HepG2 (cell line): ENCODE data around the gene APPBP2. TPM values are rescaled to one million over a fixed set of nuclear protein-coding genes. Genes with fewer than 3 reads are reported as not detected.

ENCODE experiments used
- ATAC-seq: fragments of 200-7000 bp; cut with Tn5 transposase; 3 replicates; pipeline ENCODE4 v1.9.1; 2020; ENCODE audit warnings: mild to moderate bottlenecking, moderate library complexity
- BruUV-seq: library from RNA; stranded (reverse); fragments of 400-500 nt; replicated peaks from 2 replicates; lab custom pipeline; 2021; lab: Mats Ljungman, UMichigan
- CTCF ChIA-PET: fragments of 300-600 bp; formaldehyde crosslinking; extraction: SDS; loops from one replicate; lab custom pipeline; 2021; ENCODE audit warnings: low total read pairs, inconsistent platforms, low intra/inter-chr PET ratio; lab: Yijun Ruan, JAX
- POLR2A ChIA-PET: fragments of 350-600 bp; sonication (Branson Sonifier 250); formaldehyde crosslinking; loops from one replicate; lab custom pipeline; 2020; ENCODE audit warnings: antibody characterized with exemption, inconsistent platforms; lab: Yijun Ruan, JAX
- DNase-seq: peaks from one replicate; pipeline ENCODE4 v3.0.0-alpha.2; 2015; ENCODE audit warnings: low spot score
- FAIRE-seq: peaks from 3 replicates; lab custom pipeline; 2011; peaks lifted over from hg19 to GRCh38; lab: Jason Lieb, UNC
- H2AFZ ChIP-seq: one replicate; pipeline ENCODE4 v1.6.1; 2011; ENCODE audit warnings: low read length, inconsistent platforms
- H3K27ac ChIP-seq: fragments of 300-600 bp; 3 replicates; pipeline ENCODE4 v1.8.0; 2011; ENCODE audit warnings: mixed run types, mild to moderate bottlenecking, mixed read lengths, low read length, inconsistent platforms; ENCODE audit not compliant: insufficient read depth; ENCODE audit errors: extremely low read length
- H3K27me3 ChIP-seq, 2 experiments: fragments of 200-600 bp in 1 of 2; 2 replicates in 1 of 2; 3 replicates in 1 of 2; pipeline versions ENCODE4 v1.6.0 to v1.8.0; 2011; ENCODE audit warnings: low read length in 2 of 2, mild to moderate bottlenecking in 2 of 2, moderate library complexity in 2 of 2, inconsistent platforms in 1 of 2; ENCODE audit not compliant: insufficient read depth in 2 of 2, control insufficient read depth in 1 of 2
- H3K36me3 ChIP-seq, 2 experiments: fragments of 200-600 bp in 1 of 2; replicated peaks in 1 of 2; 2 replicates in 1 of 2; 3 replicates in 1 of 2; pipeline versions ENCODE4 v1.5.1 to v1.8.0; 2011; ENCODE audit warnings: low read length in 2 of 2, inconsistent platforms in 1 of 2; ENCODE audit not compliant: insufficient read depth in 2 of 2, control insufficient read depth in 1 of 2
- H3K4me1 ChIP-seq: 2 replicates; pipeline ENCODE4 v1.5.1; 2012; ENCODE audit warnings: low read length, inconsistent platforms; ENCODE audit not compliant: insufficient read depth
- H3K4me2 ChIP-seq: 2 replicates; pipeline ENCODE4 v1.6.0; 2011; ENCODE audit warnings: low read depth, low read length, inconsistent platforms
- H3K4me3 ChIP-seq, 3 experiments: fragments of 200-600 bp in 1 of 3; sonication (generic), shearing (Covaris generic) in 1 of 3; replicated peaks in 1 of 3; 2 replicates each; pipeline ENCODE4 v1.5.1; 2011 to 2016; ENCODE audit warnings: low read length in 3 of 3, inconsistent platforms in 2 of 3, low read depth in 2 of 3, mild to moderate bottlenecking in 2 of 3, control low read depth in 1 of 3, mixed read lengths in 1 of 3; ENCODE audit not compliant: insufficient read depth in 1 of 3
- H3K79me2 ChIP-seq: one replicate; pipeline ENCODE4 v1.6.1; 2011; ENCODE audit warnings: low read length, inconsistent platforms; ENCODE audit not compliant: insufficient read depth
- H3K9ac ChIP-seq: 2 replicates; pipeline ENCODE4 v1.6.0; 2011; ENCODE audit warnings: mild to moderate bottlenecking, low read depth, low read length, inconsistent platforms; ENCODE audit not compliant: insufficient read depth
- H3K9me3 ChIP-seq: 2 replicates; pipeline ENCODE4 v1.5.1; 2012; ENCODE audit warnings: mild to moderate bottlenecking, low read length
- H4K20me1 ChIP-seq: 2 replicates; pipeline ENCODE4 v1.6.0; 2011; ENCODE audit warnings: inconsistent platforms, mild to moderate bottlenecking, low read length, moderate library complexity; ENCODE audit not compliant: insufficient read depth
- ETV5 ChIP-seq: IDR thresholded peaks from 2 replicates; pipeline ENCODE4 v1.6.1; 2018; ENCODE audit warnings: missing biosample characterization, missing genetic modification reagents, inconsistent platforms, borderline replicate concordance
- FOSL2 ChIP-seq: sonication (generic); formaldehyde crosslinking; IDR thresholded peaks from 2 replicates; pipeline ENCODE4 v1.4.0; 2020; ENCODE audit warnings: missing genetic modification reagents
- PHF8 ChIP-seq: sonication (generic); formaldehyde crosslinking; IDR thresholded peaks from 2 replicates; pipeline ENCODE4 v1.5.0; 2020; ENCODE audit warnings: missing genetic modification reagents
- RFXANK ChIP-seq: IDR thresholded peaks from 2 replicates; pipeline ENCODE4 v1.6.1; 2016
- SOX13 ChIP-seq, 3 experiments: fragments of 450-650 bp in 1 of 3; sonication (generic) in 1 of 3; formaldehyde crosslinking in 1 of 3; IDR thresholded peaks in 2 of 3; conservative IDR thresholded peaks in 1 of 3; 2 replicates each; pipeline versions ENCODE4 v1.5.0 to v1.6.1; 2016 to 2020; ENCODE audit warnings: antibody characterized with exemption in 1 of 3, mild to moderate bottlenecking in 1 of 3, missing compliant biosample characterization in 1 of 3, missing genetic modification reagents in 1 of 3, moderate library complexity in 1 of 3
- ZFP36L2 ChIP-seq: sonication (generic); formaldehyde crosslinking; IDR thresholded peaks from 2 replicates; pipeline ENCODE4 v1.4.0; 2020; ENCODE audit warnings: missing genetic modification reagents
- ZNF644 ChIP-seq: IDR thresholded peaks from 2 replicates; pipeline ENCODE4 v1.6.1; 2016; ENCODE audit warnings: low read depth
- ZNF770 ChIP-seq: sonication (generic); formaldehyde crosslinking; IDR thresholded peaks from 2 replicates; pipeline ENCODE4 v1.5.0; 2020; ENCODE audit warnings: mild to moderate bottlenecking, missing genetic modification reagents
- WGBS: methylation state at CpG from one replicate; pipeline ENCODE4 v1.1.6; 2017; ENCODE audit warnings: low lambda C conversion rate; 5-methylcytosine and 5-hydroxymethylcytosine counted together
- in situ Hi-C: cut with HindIII; loops from 2 replicates; pipeline ENCODE4 v1.10.0; 2017; ENCODE audit warnings: low pct_unique_long_range_greater_than_20kb; ENCODE audit not compliant: extremely low pct_ligation_motif_present
- intact Hi-C: fragments of 100-400 bp; cut with micrococcal nuclease; formaldehyde crosslinking; loops from one replicate; pipeline ENCODE4 v1.10.0; 2022; ENCODE audit not compliant: unreplicated experiment
- polyA plus RNA-seq, 8 experiments: library from polyadenylated mRNA; depleted of rRNA in 3 of 8; stranded (reverse) in 7 of 8; unstranded in 1 of 8; fragments of >200 nt; fragmentation: Illumina TruSeq in 4 of 8; extraction: Trizol in 4 of 8; gene quantifications; 2 replicates each; pipeline versions ENCODE4 v1.2.1 to v1.2.3, GENCODE V29; 2011 to 2016; ENCODE audit warnings: low read depth in 4 of 8, missing spikeins in 1 of 8, mixed read lengths in 1 of 8; ENCODE audit not compliant: insufficient read depth in 1 of 8
- total RNA-seq, 5 experiments: library from RNA; depleted of rRNA; stranded (reverse); fragments of >200 nt; fragmentation: Illumina TruSeq; extraction: Trizol; gene quantifications; 2 replicates each; pipeline ENCODE4 v1.2.3, GENCODE V29; 2016; ENCODE audit warnings: low read depth in 1 of 5
- TF ChIP-seq, protein P1 (sequence below): sonication (generic); formaldehyde crosslinking; IDR thresholded peaks from 2 replicates; pipeline ENCODE4 v1.4.0; 2020; ENCODE audit warnings: missing genetic modification reagents, borderline replicate concordance
- TF ChIP-seq, protein P2 (sequence below), 2 experiments: fragments of 450-650 bp in 1 of 2; sonication (generic) in 1 of 2; formaldehyde crosslinking; IDR thresholded peaks; 2 replicates each; pipeline versions ENCODE4 v1.5.0 to v1.8.0; 2020 to 2022; ENCODE audit warnings: mild to moderate bottlenecking in 1 of 2, missing genetic modification reagents in 1 of 2
- TF ChIP-seq, protein P3 (sequence below): IDR thresholded peaks from 2 replicates; pipeline ENCODE4 v1.6.1; 2016; ENCODE audit warnings: low read depth

Gene APPBP2
- total and polyA plus RNA-seq, 2 of the 13 experiments (the other 11 are each of a cell fraction or from before 2014, with no cell fraction given): 17.5 to 45.8 TPM

GRCh38 chr17:60565233-60565632 is 39.2 kb upstream of the APPBP2 start (continued):
- TF ChIP-seq, protein P1, sequence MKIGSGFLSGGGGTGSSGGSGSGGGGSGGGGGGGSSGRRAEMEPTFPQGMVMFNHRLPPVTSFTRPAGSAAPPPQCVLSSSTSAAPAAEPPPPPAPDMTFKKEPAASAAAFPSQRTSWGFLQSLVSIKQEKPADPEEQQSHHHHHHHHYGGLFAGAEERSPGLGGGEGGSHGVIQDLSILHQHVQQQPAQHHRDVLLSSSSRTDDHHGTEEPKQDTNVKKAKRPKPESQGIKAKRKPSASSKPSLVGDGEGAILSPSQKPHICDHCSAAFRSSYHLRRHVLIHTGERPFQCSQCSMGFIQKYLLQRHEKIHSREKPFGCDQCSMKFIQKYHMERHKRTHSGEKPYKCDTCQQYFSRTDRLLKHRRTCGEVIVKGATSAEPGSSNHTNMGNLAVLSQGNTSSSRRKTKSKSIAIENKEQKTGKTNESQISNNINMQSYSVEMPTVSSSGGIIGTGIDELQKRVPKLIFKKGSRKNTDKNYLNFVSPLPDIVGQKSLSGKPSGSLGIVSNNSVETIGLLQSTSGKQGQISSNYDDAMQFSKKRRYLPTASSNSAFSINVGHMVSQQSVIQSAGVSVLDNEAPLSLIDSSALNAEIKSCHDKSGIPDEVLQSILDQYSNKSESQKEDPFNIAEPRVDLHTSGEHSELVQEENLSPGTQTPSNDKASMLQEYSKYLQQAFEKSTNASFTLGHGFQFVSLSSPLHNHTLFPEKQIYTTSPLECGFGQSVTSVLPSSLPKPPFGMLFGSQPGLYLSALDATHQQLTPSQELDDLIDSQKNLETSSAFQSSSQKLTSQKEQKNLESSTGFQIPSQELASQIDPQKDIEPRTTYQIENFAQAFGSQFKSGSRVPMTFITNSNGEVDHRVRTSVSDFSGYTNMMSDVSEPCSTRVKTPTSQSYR (CRISPR knock-in tag): no peak
- no peak for TF ChIP-seq ZFP36L2

GRCh38 chr17:60563743-60564142 is 37.7 kb upstream of the APPBP2 start:
- no peak for FAIRE-seq
- Histone ChIP-seq H3K9ac (no peak overlapping the region), H3K4me2 (no peak overlapping the region), H2AFZ (no peak overlapping the region), H3K4me3 (no peak overlapping the region), H3K79me2 (no peaks in the 10 kb centered on the region)
- peak; percentile 38 for DNase-seq
- BruUV-seq: no TSS peak
- in situ Hi-C loops (no loop called here), intact Hi-C loops (no loop called here)
- TF ChIP-seq ZNF770 (CRISPR knock-in tag): peak; percentile 45; the same call in 1 of the 2 replicates
- no peak for TF ChIP-seq ETV5 (CRISPR knock-in tag)
- 0 out of 2 replicates have a peak, but pooled peaks have one; percentile 29 for TF ChIP-seq ZNF644
- TF ChIP-seq, protein P2, sequence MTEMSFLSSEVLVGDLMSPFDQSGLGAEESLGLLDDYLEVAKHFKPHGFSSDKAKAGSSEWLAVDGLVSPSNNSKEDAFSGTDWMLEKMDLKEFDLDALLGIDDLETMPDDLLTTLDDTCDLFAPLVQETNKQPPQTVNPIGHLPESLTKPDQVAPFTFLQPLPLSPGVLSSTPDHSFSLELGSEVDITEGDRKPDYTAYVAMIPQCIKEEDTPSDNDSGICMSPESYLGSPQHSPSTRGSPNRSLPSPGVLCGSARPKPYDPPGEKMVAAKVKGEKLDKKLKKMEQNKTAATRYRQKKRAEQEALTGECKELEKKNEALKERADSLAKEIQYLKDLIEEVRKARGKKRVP (CRISPR knock-in tag; IDR thresholded peaks at IDR 0.05): peak in 1 of 2 experiments; percentile 40; a peak in 1 of 4 replicates
- no peak for TF ChIP-seq PHF8 (CRISPR knock-in tag)
- TF ChIP-seq RFXANK (CRISPR knock-in tag): no peak
- TF ChIP-seq FOSL2: peak; percentile 79
- TF ChIP-seq SOX13 (IDR thresholded peaks at IDR 0.05): no peak
- TF ChIP-seq SOX13 (CRISPR knock-in tag; conservative IDR thresholded peaks at IDR 0.05 in 1 of 2, IDR thresholded peaks at IDR 0.05 in 1 of 2): no peak
- TF ChIP-seq, protein P3, sequence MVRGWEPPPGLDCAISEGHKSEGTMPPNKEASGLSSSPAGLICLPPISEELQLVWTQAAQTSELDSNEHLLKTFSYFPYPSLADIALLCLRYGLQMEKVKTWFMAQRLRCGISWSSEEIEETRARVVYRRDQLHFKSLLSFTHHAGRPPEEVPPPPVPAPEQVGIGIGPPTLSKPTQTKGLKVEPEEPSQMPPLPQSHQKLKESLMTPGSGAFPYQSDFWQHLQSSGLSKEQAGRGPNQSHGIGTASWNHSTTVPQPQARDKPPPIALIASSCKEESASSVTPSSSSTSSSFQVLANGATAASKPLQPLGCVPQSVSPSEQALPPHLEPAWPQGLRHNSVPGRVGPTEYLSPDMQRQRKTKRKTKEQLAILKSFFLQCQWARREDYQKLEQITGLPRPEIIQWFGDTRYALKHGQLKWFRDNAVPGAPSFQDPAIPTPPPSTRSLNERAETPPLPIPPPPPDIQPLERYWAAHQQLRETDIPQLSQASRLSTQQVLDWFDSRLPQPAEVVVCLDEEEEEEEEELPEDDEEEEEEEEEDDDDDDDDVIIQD (CRISPR knock-in tag): peak; percentile 54; the same call in 1 of the 2 replicates
- TF ChIP-seq, all 625 proteins: peak for 5
- no peaks in the 10 kb centered on the region; a peak in 1 of 5 replicates for H3K27me3 ChIP-seq
- no peaks in the 10 kb centered on the region for H3K36me3 ChIP-seq
- WGBS: 68% methylated on average over 2 of the region's 2 CpGs
- H3K27ac ChIP-seq: no peak overlapping the region
- H3K4me1 ChIP-seq: peaks cover 34% of the 10 kb centered on the region
- POLR2A ChIA-PET: interaction anchor here (0.7 kb wide), 1 partner anchor 112 kb away, joined by 3 read pairs; no protein-coding TSS in a partner anchor
- CTCF ChIA-PET: no interaction called here
- no peaks in the 10 kb centered on the region for H3K9me3 ChIP-seq
- H4K20me1 ChIP-seq: no peaks in the 10 kb centered on the region
- ATAC-seq: no peak
